A549 (cell line): ENCODE results near the gene OTUB2. TPM values are rescaled to one million over a fixed set of nuclear protein-coding genes. Genes with fewer than 3 reads are reported as not detected.

Experiments
- ATAC-seq, 2 experiments: fragments of 200-7000 bp in 1 of 2; fragments of >200 bp in 1 of 2; cut with Nextera tagmentation in 1 of 2; cut with Tn5 transposase in 1 of 2; 3 replicates each; pipeline versions ENCODE4 v1.8.0 to v1.9.1; 2018 to 2020; ENCODE audit warnings: mild to moderate bottlenecking in 1 of 2, moderate library complexity in 1 of 2
- CTCF ChIA-PET: fragments of 300-600 bp; sonication (Branson Sonifier 250); formaldehyde crosslinking; extraction: SDS; loops from one replicate; lab custom pipeline; 2021; ENCODE audit warnings: antibody characterized with exemption, inconsistent platforms; lab: Yijun Ruan, JAX
- POLR2A ChIA-PET: fragments of 350-600 bp; formaldehyde crosslinking; extraction: SDS; loops from one replicate; lab custom pipeline; 2021; ENCODE audit warnings: antibody characterized with exemption, inconsistent platforms; lab: Yijun Ruan, JAX
- DNase-seq, 2 experiments: peaks; one replicate each; pipeline versions ENCODE4 v3.0.0 to v3.0.0-alpha.2; 2011 to 2016; ENCODE audit warnings: low read depth in 1 of 2, low spot score in 1 of 2
- FAIRE-seq: peaks from 2 replicates; lab custom pipeline; 2011; peaks lifted over from hg19 to GRCh38; lab: Jason Lieb, UNC
- H3K27ac ChIP-seq, 2 experiments: fragments of >200 bp; sonication (Bioruptor Twin); formaldehyde crosslinking; 3 replicates each; pipeline ENCODE4 v1.5.1; 2016 to 2017
- H3K4me1 ChIP-seq: fragments of >200 bp; sonication (Bioruptor Twin); formaldehyde crosslinking; 3 replicates; pipeline ENCODE4 v1.6.1; 2016
- H3K4me2 ChIP-seq: fragments of >200 bp; sonication (Bioruptor Twin); formaldehyde crosslinking; 3 replicates; pipeline ENCODE4 v1.6.1; 2016
- H3K4me3 ChIP-seq: fragments of >200 bp; sonication (Bioruptor Twin); formaldehyde crosslinking; 3 replicates; pipeline ENCODE4 v1.5.1; 2016
- H3K9me3 ChIP-seq: fragments of >200 bp; sonication (Bioruptor Twin); formaldehyde crosslinking; 3 replicates; pipeline ENCODE4 v1.6.1; 2016
- CEBPB ChIP-seq, 2 experiments: fragments of >200 bp in 1 of 2; sonication (Bioruptor Twin) in 1 of 2; formaldehyde crosslinking in 1 of 2; IDR thresholded peaks; 2 replicates each; pipeline ENCODE4 v1.6.1; 2012 to 2016
- CHD4 ChIP-seq: fragments of 200-600 bp; sonication (generic); IDR thresholded peaks from 2 replicates; pipeline ENCODE4 v1.6.1; 2016; ENCODE audit warnings: antibody characterized with exemption, mild to moderate bottlenecking, borderline replicate concordance
- E2F6 ChIP-seq: IDR thresholded peaks from 2 replicates; pipeline ENCODE4 v1.6.1; 2012; ENCODE audit warnings: low read depth, borderline replicate concordance
- EHF ChIP-seq: fragments of 250-450 bp; sonication (Bioruptor Pico); IDR thresholded peaks from 2 replicates; pipeline ENCODE4 v1.5.0; 2020; ENCODE audit warnings: mild to moderate bottlenecking
- ESRRA ChIP-seq: fragments of 150-350 bp; IDR thresholded peaks from 2 replicates; pipeline ENCODE4 v1.6.1; 2014; ENCODE audit warnings: mild to moderate bottlenecking, low read length, borderline replicate concordance
- FOSB ChIP-seq: fragments of 250-450 bp; sonication (Bioruptor Pico); IDR thresholded peaks from 2 replicates; pipeline ENCODE4 v1.5.0; 2020; ENCODE audit warnings: mild to moderate bottlenecking, moderate library complexity
- FOXS1 ChIP-seq: fragments of 250-450 bp; sonication (Bioruptor Pico); IDR thresholded peaks from 2 replicates; pipeline ENCODE4 v1.5.0; 2020; ENCODE audit warnings: mild to moderate bottlenecking, moderate library complexity
- HDAC2 ChIP-seq: fragments of 200-600 bp; sonication (generic); IDR thresholded peaks from 2 replicates; pipeline ENCODE4 v1.6.1; 2016
- HOXB13 ChIP-seq: fragments of 250-450 bp; sonication (Bioruptor Pico); IDR thresholded peaks from 2 replicates; pipeline ENCODE4 v1.5.0; 2020; ENCODE audit warnings: low read depth, mild to moderate bottlenecking, moderate library complexity
- HOXB5 ChIP-seq: fragments of 250-450 bp; sonication (Bioruptor Pico); IDR thresholded peaks from 2 replicates; pipeline ENCODE4 v1.5.0; 2020; ENCODE audit warnings: mild to moderate bottlenecking, moderate library complexity
- JUNB ChIP-seq: fragments of >200 bp; sonication (Bioruptor Twin); formaldehyde crosslinking; IDR thresholded peaks from 2 replicates; pipeline ENCODE4 v1.6.1; 2016
- MAFK ChIP-seq: fragments of 450-650 bp; IDR thresholded peaks from 2 replicates; pipeline ENCODE4 v1.6.1; 2014; ENCODE audit not compliant: partially characterized antibody
- MAZ ChIP-seq: fragments of 150-350 bp; IDR thresholded peaks from 2 replicates; pipeline ENCODE4 v1.6.1; 2014; ENCODE audit warnings: antibody characterized with exemption, low read depth, low read length, borderline replicate concordance
- NPAS2 ChIP-seq: fragments of 250-450 bp; sonication (Bioruptor Pico); IDR thresholded peaks from 2 replicates; pipeline ENCODE4 v1.8.0; 2022; ENCODE audit warnings: mild to moderate bottlenecking, moderate library complexity, borderline replicate concordance
- NR3C1 ChIP-seq: fragments of >200 bp; sonication (Bioruptor Twin); formaldehyde crosslinking; IDR thresholded peaks from 3 replicates; pipeline ENCODE4 v1.6.1; 2017
- POLR2A ChIP-seq: IDR thresholded peaks from 2 replicates; pipeline ENCODE4 v1.6.1; 2012; ENCODE audit warnings: mild to moderate bottlenecking, low read length
- RAD21 ChIP-seq, 2 experiments: fragments of >200 bp in 1 of 2; sonication (Bioruptor Twin) in 1 of 2; formaldehyde crosslinking in 1 of 2; IDR thresholded peaks in 1 of 2; conservative IDR thresholded peaks in 1 of 2; 2 replicates in 1 of 2; 3 replicates in 1 of 2; pipeline ENCODE4 v1.6.1; 2012 to 2018; ENCODE audit warnings: inconsistent platforms in 1 of 2
- RFX5 ChIP-seq: fragments of 450-650 bp; IDR thresholded peaks from 2 replicates; pipeline ENCODE4 v1.7.1; 2014; ENCODE audit warnings: antibody characterized with exemption, mild to moderate bottlenecking, moderate library complexity
- USF2 ChIP-seq: fragments of 450-650 bp; IDR thresholded peaks from 2 replicates; pipeline ENCODE4 v1.6.1; 2014; ENCODE audit warnings: antibody characterized with exemption
- ZSCAN20 ChIP-seq: fragments of 250-450 bp; sonication (Bioruptor Pico); IDR thresholded peaks from 2 replicates; pipeline ENCODE4 v1.8.0; 2022; ENCODE audit warnings: mild to moderate bottlenecking, moderate library complexity
- WGBS: methylation state at CpG from one replicate; pipeline ENCODE4 v1.1.6; 2017; ENCODE audit errors: missing lambda C conversion rate; 5-methylcytosine and 5-hydroxymethylcytosine counted together
- polyA plus RNA-seq, 4 experiments: library from polyadenylated mRNA; depleted of rRNA in 3 of 4; stranded (reverse); fragments of >200 nt; fragmentation: RNase III in 1 of 4; extraction: RNeasy Plus Mini Kit Qiagen cat#74134 plus additional on column Dnase treatment in 1 of 4; gene quantifications; 2 replicates in 3 of 4; 3 replicates in 1 of 4; pipeline ENCODE4 v1.2.3, GENCODE V29; 2011 to 2017
- TF ChIP-seq, protein P1 (sequence below): IDR thresholded peaks from 2 replicates; pipeline ENCODE4 v1.6.1; 2012
- TF ChIP-seq, protein P2 (sequence below): fragments of 250-450 bp; sonication (Bioruptor Pico); IDR thresholded peaks from 2 replicates; pipeline ENCODE4 v1.5.0; 2021; ENCODE audit warnings: mild to moderate bottlenecking, moderate library complexity, borderline replicate concordance

OTUB2 gene
- polyA plus RNA-seq, 2 of the 4 experiments (the other 2 are of a cell fraction) = 1.2 to 2.5 TPM

GRCh38 chr14:94051115-94051514, 25.0 kb downstream of the OTUB2 start (continued):
- TF ChIP-seq ZSCAN20 (CRISPR knock-in tag) = no peak

DNA sequence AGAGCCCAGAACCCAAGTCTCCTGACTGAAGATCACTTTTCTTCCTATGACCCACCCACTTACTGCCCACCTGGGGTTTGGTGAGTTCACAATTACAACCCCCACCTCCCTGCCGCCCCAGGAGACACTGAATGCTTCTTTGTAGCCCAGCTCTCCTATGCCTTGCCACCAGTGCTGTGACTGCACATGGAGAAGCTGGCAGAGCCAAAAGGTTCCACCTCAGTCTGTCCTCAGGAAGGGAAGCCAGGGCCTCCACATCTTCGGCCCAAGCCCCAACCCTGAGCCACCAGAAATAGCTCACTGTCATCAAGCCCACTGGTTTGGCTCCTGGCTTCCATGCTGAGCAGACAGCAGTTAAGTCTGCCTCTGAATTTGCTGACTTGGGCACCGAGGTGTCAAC, 25.6 kb downstream of the OTUB2 start:
- Histone ChIP-seq H3K4me2 (no peak overlapping the region), H3K27ac (no peak overlapping the region), H3K4me1 (no peaks in the 10 kb centered on the region), H3K9me3 (no peaks in the 10 kb centered on the region), H3K4me3 (no peak overlapping the region)
- 79% methylated on average over 3 of the region's 3 CpGs for WGBS
- TF ChIP-seq FOSB (CRISPR knock-in tag) = no peak
- TF ChIP-seq RFX5 = no peak
- no peak for TF ChIP-seq CHD4
- TF ChIP-seq ESRRA = no peak
- TF ChIP-seq NR3C1 = no peak
- no peak for TF ChIP-seq HOXB5 (CRISPR knock-in tag)
- TF ChIP-seq E2F6 = no peak
- TF ChIP-seq NPAS2 (CRISPR knock-in tag) = no peak
- TF ChIP-seq MAZ = no peak
- TF ChIP-seq, protein P1, sequence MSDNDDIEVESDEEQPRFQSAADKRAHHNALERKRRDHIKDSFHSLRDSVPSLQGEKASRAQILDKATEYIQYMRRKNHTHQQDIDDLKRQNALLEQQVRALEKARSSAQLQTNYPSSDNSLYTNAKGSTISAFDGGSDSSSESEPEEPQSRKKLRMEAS = no peak
- TF ChIP-seq EHF (CRISPR knock-in tag) = no peak
- TF ChIP-seq JUNB = no peak
- TF ChIP-seq RAD21 (conservative IDR thresholded peaks at IDR 0.05 in 1 of 2, IDR thresholded peaks at IDR 0.05 in 1 of 2) = no peak
- no peak for TF ChIP-seq FOXS1
- no peak for TF ChIP-seq HOXB13 (CRISPR knock-in tag)
- TF ChIP-seq ZSCAN20 (CRISPR knock-in tag) = no peak
- no peak for TF ChIP-seq MAFK
- TF ChIP-seq, protein P2, sequence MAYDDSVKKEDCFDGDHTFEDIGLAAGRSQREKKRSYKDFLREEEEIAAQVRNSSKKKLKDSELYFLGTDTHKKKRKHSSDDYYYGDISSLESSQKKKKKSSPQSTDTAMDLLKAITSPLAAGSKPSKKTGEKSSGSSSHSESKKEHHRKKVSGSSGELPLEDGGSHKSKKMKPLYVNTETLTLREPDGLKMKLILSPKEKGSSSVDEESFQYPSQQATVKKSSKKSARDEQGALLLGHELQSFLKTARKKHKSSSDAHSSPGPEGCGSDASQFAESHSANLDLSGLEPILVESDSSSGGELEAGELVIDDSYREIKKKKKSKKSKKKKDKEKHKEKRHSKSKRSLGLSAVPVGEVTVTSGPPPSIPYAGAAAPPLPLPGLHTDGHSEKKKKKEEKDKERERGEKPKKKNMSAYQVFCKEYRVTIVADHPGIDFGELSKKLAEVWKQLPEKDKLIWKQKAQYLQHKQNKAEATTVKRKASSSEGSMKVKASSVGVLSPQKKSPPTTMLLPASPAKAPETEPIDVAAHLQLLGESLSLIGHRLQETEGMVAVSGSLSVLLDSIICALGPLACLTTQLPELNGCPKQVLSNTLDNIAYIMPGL (CRISPR knock-in tag) = no peak
- TF ChIP-seq HDAC2 = no peak
- ChIA-PET POLR2A (interaction anchor here (1.3 kb wide), 1 partner anchor 85 kb away, joined by 4 read pairs; no protein-coding TSS in a partner anchor), CTCF (interaction anchor here (0.9 to 10.9 kb wide), 10 partner anchors 9 to 112 kb away, joined by 3 to 82 read pairs (median 4); partner anchors contain the start of genes IFI27 and IFI27L2)
- DNase-seq (no peak), ATAC-seq (no peak; a peak in 1 of 6 replicates), FAIRE-seq (no peak)

DNA sequence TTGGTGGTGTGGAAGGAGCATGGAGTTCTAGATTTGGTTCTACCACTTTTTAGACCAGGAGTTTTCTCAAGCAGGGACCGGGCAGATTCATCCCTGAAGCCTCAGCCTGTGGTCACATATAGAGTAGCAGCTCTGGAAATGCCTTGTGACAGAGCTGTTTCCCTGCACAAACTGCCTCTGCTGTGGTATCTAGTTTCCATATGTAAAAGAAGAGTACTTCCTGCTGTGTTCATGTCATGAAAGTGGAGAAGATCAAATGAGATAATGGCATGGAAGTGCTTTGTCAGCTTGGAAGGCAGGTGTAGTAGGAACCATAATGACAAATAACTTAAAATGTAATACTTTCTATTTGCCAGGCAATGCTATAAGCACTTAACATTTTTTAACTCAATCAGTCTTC, 26.1 kb downstream of the OTUB2 start:
- Histone ChIP-seq H3K4me2 (no peak overlapping the region), H3K4me1 (no peaks in the 10 kb centered on the region)
- no peak for FAIRE-seq

More for the DNA sequence above, 26.1 kb downstream of the OTUB2 start:
- TF ChIP-seq CHD4 (no peak), POLR2A (no peak), USF2 (no peak), HOXB13 (CRISPR knock-in tag) (no peak), ZSCAN20 (CRISPR knock-in tag) (no peak), CEBPB (IDR thresholded peaks at IDR 0.05) (no peak)
- ATAC-seq (no peak), DNase-seq (no peak)
- POLR2A ChIA-PET = no interaction called here
- CTCF ChIA-PET = interaction anchor here (0.7 to 10.9 kb wide), 8 partner anchors 8 to 113 kb away, joined by 3 to 82 read pairs (median 5); partner anchors contain the start of gene IFI27L2
- Histone ChIP-seq H3K9me3 (no peaks in the 10 kb centered on the region), H3K27ac (no peak overlapping the region), H3K4me3 (no peak overlapping the region)
- WGBS = 89% methylated on average over 1 of the region's 1 CpG
